Neural cell (in vitro differentiated cells): Measurements from ENCODE around the gene SPATS2L.

Source experiments
- CTCF ChIP-seq: fragments of 450-650 bp; IDR thresholded peaks from 2 replicates; pipeline ENCODE4 v1.5.1; 2014; ENCODE audit warnings: antibody characterized with exemption, mild to moderate bottlenecking, moderate library complexity; ENCODE audit not compliant: poor library complexity, severe bottlenecking
- EP300 ChIP-seq: fragments of 450-650 bp; conservative IDR thresholded peaks from 2 replicates; pipeline ENCODE4 v1.6.1; 2014; ENCODE audit warnings: antibody characterized with exemption, mild to moderate bottlenecking, moderate library complexity; ENCODE audit not compliant: poor library complexity, severe bottlenecking
- EZH2 ChIP-seq: fragments of 200-600, 300-800 bp; shearing (Covaris generic), sonication (generic); IDR thresholded peaks from 2 replicates; pipeline ENCODE4 v1.6.1; 2014; ENCODE audit warnings: antibody characterized with exemption, low read length, borderline replicate concordance, mild to moderate bottlenecking; ENCODE audit not compliant: insufficient read depth, poor library complexity, severe bottlenecking
- MXI1 ChIP-seq: fragments of 450-650 bp; conservative IDR thresholded peaks from 2 replicates; pipeline ENCODE4 v1.6.1; 2014; ENCODE audit warnings: antibody characterized with exemption, mild to moderate bottlenecking; ENCODE audit not compliant: poor library complexity, severe bottlenecking
- POLR2AphosphoS5 ChIP-seq: IDR thresholded peaks from 2 replicates; pipeline ENCODE4 v1.6.1; 2012
- RAD21 ChIP-seq: fragments of 450-650 bp; conservative IDR thresholded peaks from 2 replicates; pipeline ENCODE4 v1.6.1; 2014; ENCODE audit warnings: antibody characterized with exemption, mild to moderate bottlenecking, moderate library complexity
- REST ChIP-seq: IDR thresholded peaks from 2 replicates; pipeline ENCODE4 v1.6.1; 2012; ENCODE audit warnings: borderline replicate concordance
- SMC3 ChIP-seq: fragments of 450-650 bp; conservative IDR thresholded peaks from 2 replicates; pipeline ENCODE4 v1.6.1; 2014; ENCODE audit warnings: antibody characterized with exemption, mild to moderate bottlenecking, moderate library complexity; ENCODE audit not compliant: poor library complexity
- TAF1 ChIP-seq: IDR thresholded peaks from 2 replicates; pipeline ENCODE4 v1.6.1; 2012; ENCODE audit warnings: low read depth

DNA sequence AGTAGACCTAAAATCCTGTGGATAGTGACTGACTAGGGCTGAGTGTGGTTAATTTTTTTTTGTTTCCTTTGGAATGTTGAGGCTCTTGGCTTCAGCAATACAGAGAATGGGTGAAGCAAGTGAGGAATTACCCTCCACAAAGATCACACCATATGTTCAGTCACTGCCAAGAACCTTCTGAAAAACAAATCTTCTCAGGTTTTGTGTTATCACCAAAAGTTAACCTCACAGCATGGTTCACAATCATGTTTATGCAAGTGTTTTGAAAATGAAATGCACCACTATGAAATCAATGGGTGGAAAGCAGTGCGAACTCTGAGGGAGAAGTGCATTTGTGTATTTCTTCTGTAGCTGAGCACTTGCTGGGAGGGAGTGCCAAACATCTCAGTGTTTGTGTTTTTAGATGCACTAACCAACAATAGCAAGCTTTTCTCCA is 44.4 kb downstream of the SPATS2L start:
- TF ChIP-seq EP300: no peak
- no peak for TF ChIP-seq SMC3
- TF ChIP-seq EZH2: no peak
- TF ChIP-seq CTCF: no peak
- no peak for TF ChIP-seq REST
- TF ChIP-seq POLR2AphosphoS5: no peak
- TF ChIP-seq RAD21: no peak
- TF ChIP-seq MXI1: no peak
- TF ChIP-seq TAF1: no peak
